HEK293 (cell line): ENCODE measurements around the gene KIF5A.

Experiments
- BCL11A ChIP-seq: fragments of 450-650 bp; formaldehyde crosslinking; IDR thresholded peaks from 2 replicates; pipeline ENCODE4 v1.5.1; 2016; ENCODE audit warnings: low read depth, missing biosample characterization, missing genetic modification characterization
- RBAK ChIP-seq: fragments of 450-650 bp; formaldehyde crosslinking; IDR thresholded peaks from 2 replicates; pipeline ENCODE4 v1.5.1; 2016; ENCODE audit warnings: missing biosample characterization, missing genetic modification characterization
- TF ChIP-seq, protein P1 (sequence below): fragments of 450-650 bp; formaldehyde crosslinking; IDR thresholded peaks from 2 replicates; pipeline ENCODE4 v1.5.1; 2016; ENCODE audit warnings: missing biosample characterization, missing genetic modification characterization

DNA sequence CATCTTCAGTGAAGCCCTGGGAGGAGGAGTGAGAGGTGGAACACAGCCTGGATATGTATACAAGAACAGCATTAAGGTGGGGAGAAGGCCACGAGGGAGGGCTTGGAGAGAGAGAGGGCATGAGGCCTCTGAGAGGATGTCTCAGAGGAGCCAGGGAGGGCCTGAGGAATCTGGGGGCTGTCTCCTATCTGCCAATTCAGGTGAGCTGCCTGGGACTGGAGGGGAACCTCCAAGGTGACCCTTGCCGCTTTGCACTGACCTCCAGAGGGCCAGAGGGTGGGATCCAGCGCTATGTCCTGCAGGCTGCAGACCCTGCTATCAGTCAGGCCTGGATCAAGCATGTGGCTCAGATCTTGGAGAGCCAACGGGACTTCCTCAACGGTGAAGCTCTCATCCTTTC lies 65.8 kb downstream of the KIF5A start:
- TF ChIP-seq, protein P1, sequence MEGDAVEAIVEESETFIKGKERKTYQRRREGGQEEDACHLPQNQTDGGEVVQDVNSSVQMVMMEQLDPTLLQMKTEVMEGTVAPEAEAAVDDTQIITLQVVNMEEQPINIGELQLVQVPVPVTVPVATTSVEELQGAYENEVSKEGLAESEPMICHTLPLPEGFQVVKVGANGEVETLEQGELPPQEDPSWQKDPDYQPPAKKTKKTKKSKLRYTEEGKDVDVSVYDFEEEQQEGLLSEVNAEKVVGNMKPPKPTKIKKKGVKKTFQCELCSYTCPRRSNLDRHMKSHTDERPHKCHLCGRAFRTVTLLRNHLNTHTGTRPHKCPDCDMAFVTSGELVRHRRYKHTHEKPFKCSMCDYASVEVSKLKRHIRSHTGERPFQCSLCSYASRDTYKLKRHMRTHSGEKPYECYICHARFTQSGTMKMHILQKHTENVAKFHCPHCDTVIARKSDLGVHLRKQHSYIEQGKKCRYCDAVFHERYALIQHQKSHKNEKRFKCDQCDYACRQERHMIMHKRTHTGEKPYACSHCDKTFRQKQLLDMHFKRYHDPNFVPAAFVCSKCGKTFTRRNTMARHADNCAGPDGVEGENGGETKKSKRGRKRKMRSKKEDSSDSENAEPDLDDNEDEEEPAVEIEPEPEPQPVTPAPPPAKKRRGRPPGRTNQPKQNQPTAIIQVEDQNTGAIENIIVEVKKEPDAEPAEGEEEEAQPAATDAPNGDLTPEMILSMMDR (tag by site-specific recombination), result no peak
- TF ChIP-seq RBAK (tag by site-specific recombination) (no peak), BCL11A (tag by site-specific recombination) (no peak)
